Hepatocyte (in vitro differentiated cells): ENCODE measurements around the gene NHS.

Source experiments
- CTCF ChIP-seq: fragments of 200-600 bp; sonication (generic); IDR thresholded peaks from 2 replicates; pipeline ENCODE4 v1.5.1; 2016; ENCODE audit warnings: antibody characterized with exemption, mild to moderate bottlenecking; ENCODE audit not compliant: poor library complexity
- EZH2 ChIP-seq: fragments of 200-600 bp; sonication (generic); IDR thresholded peaks from 2 replicates; pipeline ENCODE4 v1.6.1; 2016; ENCODE audit warnings: antibody characterized with exemption, mild to moderate bottlenecking, borderline replicate concordance

GRCh38 chrX:17564689-17565409 is 189.8 kb downstream of the NHS start:
- TF ChIP-seq CTCF: no peak
- no peak for TF ChIP-seq EZH2
